ENCODE data around the gene KCND3. TPM values are rescaled to one million over a fixed set of nuclear protein-coding genes. Genes with fewer than 3 reads are reported as not detected.
A peak's percentile ranks its signal among the peaks of the same experiment; 100 is the strongest.

The KCND3 gene
- total RNA-seq, 6 donors from 2014 or later = 2.7 to 6.4 (median 5.4) TPM

- H3K4me1 ChIP-seq = peaks cover 0 to 7% (median 2%) of the 10 kb centered on the region in 4 donors
- DNase-seq (no peak), ATAC-seq (ENCODE audit: low FRiP score in 2 of 2) (no peak)
- H3K27me3 ChIP-seq = no peaks in the 10 kb centered on the region
- TF ChIP-seq CTCF (IDR thresholded peaks at IDR 0.05) = no peak
- TF ChIP-seq POLR2A (IDR thresholded peaks at IDR 0.05) = no peak
- TF ChIP-seq EP300 (IDR thresholded peaks at IDR 0.05) = no peak
- no peak for TF ChIP-seq POLR2AphosphoS5 (IDR thresholded peaks at IDR 0.05)
- H3K4me3 ChIP-seq = no peak overlapping the region
- H3K36me3 ChIP-seq = no peaks in the 10 kb centered on the region
- H3K9me3 ChIP-seq = no peaks in the 10 kb centered on the region
- no peak overlapping the region for H3K27ac ChIP-seq
- WGBS, 2 donors = 40 to 74% methylated on average over 1 of the region's 1 CpG
These were observed 18.1 kb downstream of the KCND3 start for GRCh38 chr1:111971396-111971795.

GRCh38 chr1:111968511-111968910 lies 21.0 kb downstream of the KCND3 start:
- no peak for TF ChIP-seq POLR2AphosphoS5 (IDR thresholded peaks at IDR 0.05)
- no peak for TF ChIP-seq EP300 (IDR thresholded peaks at IDR 0.05)
- no peak for TF ChIP-seq CTCF (IDR thresholded peaks at IDR 0.05)
- TF ChIP-seq POLR2A (IDR thresholded peaks at IDR 0.05) = no peak
- DNase-seq = no peak
- Histone ChIP-seq H3K36me3 (no peaks in the 10 kb centered on the region), H3K27me3 (no peaks in the 10 kb centered on the region), H3K9me3 (no peaks in the 10 kb centered on the region), H3K4me1 (peaks cover 0 to 8% (median 3%) of the 10 kb centered on the region in 4 donors), H3K4me3 (no peak overlapping the region), H3K27ac (no peak overlapping the region)
- WGBS, 2 donors = 70% methylated on average over 3 to 4 of the region's 4 CpGs
- no peak for ATAC-seq (ENCODE audit: low FRiP score in 2 of 2)

GRCh38 chr1:111967886-111968285 lies 21.6 kb downstream of the KCND3 start:
- DNase-seq (no peak), ATAC-seq (ENCODE audit: low FRiP score in 2 of 2) (no peak)
- TF ChIP-seq EP300 (IDR thresholded peaks at IDR 0.05) (no peak), CTCF (IDR thresholded peaks at IDR 0.05) (no peak), POLR2AphosphoS5 (IDR thresholded peaks at IDR 0.05) (no peak), POLR2A (IDR thresholded peaks at IDR 0.05) (no peak)
- no peaks in the 10 kb centered on the region for H3K36me3 ChIP-seq
- no peak overlapping the region for H3K4me3 ChIP-seq
- 67 to 70% methylated on average over 3 of the region's 3 CpGs for WGBS, 2 donors
- H3K27ac ChIP-seq = no peak overlapping the region
- no peaks in the 10 kb centered on the region for H3K27me3 ChIP-seq
- no peaks in the 10 kb centered on the region for H3K9me3 ChIP-seq
- H3K4me1 ChIP-seq = peaks cover 0 to 8% (median 3%) of the 10 kb centered on the region in 4 donors

GRCh38 chr1:111967067-111967690 lies 22.3 kb downstream of the KCND3 start:
- Histone ChIP-seq H3K27me3 (no peaks in the 10 kb centered on the region), H3K9me3 (no peaks in the 10 kb centered on the region), H3K27ac (no peak overlapping the region), H3K4me3 (no peak overlapping the region), H3K36me3 (no peaks in the 10 kb centered on the region), H3K4me1 (peaks cover 0 to 8% (median 3%) of the 10 kb centered on the region in 4 donors)
- DNase-seq (peak in 1 of 2 donors; percentile 88), ATAC-seq (ENCODE audit: low FRiP score in 2 of 2) (peak; percentile 34 to 86)
- TF ChIP-seq POLR2A (IDR thresholded peaks at IDR 0.05) (no peak), CTCF (IDR thresholded peaks at IDR 0.05) (peak in 1 of 6 experiments; percentile 29)
- WGBS, 2 donors = 68 to 73% methylated on average over 10 to 13 of the region's 13 CpGs

Measured in upper lobe of left lung (tissue), 6 donors.